GM12874 (cell line): ENCODE data around the gene GGT6.

Experiments
- TF ChIP-seq, protein P1 (sequence below): IDR thresholded peaks from 2 replicates; pipeline ENCODE4 v1.5.1; 2011; ENCODE audit warnings: low read depth, mild to moderate bottlenecking, control low read depth, low read length, moderate library complexity; ENCODE audit not compliant: insufficient read depth

GGT6 gene

DNA sequence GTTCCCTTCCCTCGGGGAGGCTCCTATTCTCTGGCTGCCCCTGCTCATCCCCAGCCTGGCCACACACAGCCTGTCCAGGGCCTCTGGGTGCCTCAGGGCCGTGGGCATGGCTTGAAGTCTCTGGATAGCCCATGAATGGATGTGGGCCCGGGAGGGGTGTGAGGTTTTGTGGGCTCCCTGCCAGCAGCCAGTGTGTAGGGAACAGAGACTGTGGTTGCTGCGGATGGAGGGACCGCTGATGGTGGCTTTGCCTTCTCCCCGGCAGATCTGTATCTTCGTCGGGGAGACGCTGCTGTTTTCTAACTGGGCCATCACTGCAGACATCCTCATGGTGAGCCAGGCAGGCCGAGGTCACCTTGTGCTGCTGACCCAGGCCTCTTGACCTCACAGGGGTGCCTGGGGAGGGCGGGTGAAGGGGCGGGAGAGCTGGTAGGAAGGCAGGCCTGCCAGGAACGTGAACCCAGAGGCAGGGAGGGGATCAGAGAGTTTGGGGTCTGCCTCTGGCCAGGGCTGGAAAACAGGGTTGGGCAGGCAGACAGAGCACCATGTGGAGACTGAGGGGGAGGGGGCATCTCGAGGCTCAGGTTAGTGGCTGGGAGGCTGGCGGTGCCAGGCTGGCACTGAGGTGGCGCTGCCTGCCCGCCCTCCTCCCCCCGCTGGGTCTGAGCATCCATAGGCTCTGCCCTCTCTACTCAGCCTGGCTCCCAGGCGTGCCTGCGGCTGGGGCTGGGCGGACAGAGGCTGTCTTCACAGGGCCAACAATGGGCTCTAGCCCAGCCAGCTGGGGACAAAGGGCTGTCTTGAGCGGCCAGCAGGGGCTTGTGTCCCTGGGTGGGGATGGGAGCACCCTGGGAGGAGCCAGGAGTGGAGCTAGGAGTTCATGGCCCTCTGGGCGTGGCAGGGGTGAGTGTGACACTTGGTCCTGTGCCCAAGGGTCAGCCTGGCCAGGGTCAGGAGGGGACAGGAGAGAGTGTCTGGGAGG, 26.6 kb downstream of the GGT6 start:
- TF ChIP-seq, protein P1, sequence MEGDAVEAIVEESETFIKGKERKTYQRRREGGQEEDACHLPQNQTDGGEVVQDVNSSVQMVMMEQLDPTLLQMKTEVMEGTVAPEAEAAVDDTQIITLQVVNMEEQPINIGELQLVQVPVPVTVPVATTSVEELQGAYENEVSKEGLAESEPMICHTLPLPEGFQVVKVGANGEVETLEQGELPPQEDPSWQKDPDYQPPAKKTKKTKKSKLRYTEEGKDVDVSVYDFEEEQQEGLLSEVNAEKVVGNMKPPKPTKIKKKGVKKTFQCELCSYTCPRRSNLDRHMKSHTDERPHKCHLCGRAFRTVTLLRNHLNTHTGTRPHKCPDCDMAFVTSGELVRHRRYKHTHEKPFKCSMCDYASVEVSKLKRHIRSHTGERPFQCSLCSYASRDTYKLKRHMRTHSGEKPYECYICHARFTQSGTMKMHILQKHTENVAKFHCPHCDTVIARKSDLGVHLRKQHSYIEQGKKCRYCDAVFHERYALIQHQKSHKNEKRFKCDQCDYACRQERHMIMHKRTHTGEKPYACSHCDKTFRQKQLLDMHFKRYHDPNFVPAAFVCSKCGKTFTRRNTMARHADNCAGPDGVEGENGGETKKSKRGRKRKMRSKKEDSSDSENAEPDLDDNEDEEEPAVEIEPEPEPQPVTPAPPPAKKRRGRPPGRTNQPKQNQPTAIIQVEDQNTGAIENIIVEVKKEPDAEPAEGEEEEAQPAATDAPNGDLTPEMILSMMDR, result no peak

DNA sequence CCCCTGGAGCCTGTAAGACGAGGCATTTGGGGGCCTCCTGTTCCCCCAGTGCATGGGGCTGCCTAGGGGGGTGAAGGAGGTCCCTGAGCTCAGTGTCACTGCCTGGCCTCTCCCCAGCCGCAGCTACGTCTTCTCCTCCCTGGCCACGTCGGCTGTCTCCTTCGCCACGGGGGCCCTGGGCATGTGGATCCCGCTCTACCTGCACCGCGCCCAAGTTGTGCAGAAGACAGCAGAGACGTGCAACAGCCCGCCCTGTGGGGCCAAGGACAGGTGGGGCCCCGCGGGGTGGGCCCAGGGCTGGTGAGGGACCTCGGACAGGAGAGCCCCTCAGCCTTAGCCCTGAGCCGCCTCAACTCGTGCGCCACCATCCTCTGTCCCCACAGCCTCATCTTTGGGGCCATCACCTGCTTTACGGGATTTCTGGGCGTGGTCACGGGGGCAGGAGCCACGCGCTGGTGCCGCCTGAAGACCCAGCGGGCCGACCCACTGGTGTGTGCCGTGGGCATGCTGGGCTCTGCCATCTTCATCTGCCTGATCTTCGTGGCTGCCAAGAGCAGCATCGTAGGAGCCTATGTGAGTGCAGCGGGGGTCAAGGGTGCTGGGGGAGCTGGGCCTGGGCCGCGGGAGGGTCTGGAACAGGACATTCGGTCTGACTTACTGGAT, 27.4 kb downstream of the GGT6 start:
- TF ChIP-seq, protein P1, result no peak

DNA sequence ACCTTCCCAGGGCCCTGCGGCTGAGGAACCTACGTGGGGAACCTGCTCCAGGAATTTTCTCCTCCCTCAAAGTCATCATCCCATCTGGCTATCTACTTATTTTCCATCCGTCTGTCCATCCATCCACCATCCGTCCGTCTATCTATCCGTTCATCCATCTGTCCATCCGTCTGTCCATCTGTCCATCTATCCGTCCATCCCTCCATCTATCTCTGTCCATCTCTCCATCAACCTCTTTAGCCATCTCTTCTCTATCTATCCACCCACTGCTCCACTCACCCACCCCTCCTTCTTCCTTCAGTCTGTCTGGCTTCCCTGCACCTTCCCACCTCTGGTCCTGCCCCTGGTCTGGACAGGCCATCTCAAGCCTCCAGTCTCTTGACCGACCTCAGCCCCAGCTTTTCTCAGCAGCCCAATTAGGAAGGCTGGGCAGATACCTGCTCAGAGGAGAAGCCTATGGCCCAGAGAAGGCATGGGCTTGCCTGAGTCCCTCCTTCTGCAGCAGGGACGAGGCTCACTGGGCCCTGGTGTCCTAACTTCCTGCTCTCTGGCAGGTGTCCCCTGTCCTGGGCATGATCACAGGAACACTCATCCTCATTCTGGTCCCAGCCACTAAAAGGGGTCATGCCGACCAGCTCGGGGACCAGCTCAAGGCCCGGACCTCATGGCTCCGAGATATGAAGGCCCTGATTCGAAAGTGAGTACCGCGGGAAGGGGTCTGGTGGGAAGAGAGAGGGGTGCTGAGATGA, 28.2 kb downstream of the GGT6 start:
- TF ChIP-seq, protein P1, result no peak

DNA sequence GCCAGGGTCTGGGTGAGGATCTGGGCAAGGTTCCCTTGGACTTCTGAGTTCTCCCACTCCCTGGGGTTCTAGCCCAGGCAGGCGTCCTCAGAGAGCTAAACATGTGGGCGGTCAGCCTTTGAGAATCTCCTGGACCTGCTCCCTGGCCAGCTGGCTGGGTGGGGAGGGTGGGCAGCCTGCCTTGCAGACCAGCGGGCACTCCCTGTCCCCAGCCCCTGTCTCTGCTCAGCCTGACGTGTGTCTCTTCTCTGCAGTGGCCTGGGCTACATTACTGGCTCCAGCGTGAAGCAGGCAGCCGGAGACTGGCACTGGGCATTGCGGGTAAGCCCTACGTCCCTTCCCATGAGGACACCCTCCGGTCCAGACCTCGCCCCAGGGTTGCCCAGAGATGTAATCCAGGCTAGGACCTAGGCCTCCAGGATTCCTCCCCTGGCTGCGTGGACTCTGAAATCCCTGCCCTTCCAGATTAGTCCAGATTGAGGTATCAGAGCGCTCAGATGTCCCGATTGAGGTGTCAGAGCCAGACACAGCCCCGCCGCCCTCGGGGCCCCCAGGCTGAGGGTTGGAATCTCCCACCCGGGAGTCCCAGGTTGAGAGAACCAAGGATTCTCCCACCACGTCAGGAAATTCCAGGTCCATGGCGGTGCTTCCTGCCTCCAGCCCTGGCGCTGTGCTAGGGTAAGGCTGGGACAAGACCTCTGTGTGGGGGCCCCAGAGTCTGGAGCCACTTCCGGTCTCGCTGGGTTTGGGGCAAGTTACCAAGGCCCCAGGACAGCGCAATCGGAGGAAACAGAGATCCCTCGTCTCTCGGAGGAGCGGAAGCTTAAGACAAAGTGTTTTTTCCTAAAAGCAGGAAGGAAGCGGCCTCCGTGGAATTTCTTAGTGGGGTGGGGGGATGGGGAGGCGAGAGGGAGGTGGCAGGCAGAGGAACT, 29.3 kb downstream of the GGT6 start:
- TF ChIP-seq, protein P1, result no peak

DNA sequence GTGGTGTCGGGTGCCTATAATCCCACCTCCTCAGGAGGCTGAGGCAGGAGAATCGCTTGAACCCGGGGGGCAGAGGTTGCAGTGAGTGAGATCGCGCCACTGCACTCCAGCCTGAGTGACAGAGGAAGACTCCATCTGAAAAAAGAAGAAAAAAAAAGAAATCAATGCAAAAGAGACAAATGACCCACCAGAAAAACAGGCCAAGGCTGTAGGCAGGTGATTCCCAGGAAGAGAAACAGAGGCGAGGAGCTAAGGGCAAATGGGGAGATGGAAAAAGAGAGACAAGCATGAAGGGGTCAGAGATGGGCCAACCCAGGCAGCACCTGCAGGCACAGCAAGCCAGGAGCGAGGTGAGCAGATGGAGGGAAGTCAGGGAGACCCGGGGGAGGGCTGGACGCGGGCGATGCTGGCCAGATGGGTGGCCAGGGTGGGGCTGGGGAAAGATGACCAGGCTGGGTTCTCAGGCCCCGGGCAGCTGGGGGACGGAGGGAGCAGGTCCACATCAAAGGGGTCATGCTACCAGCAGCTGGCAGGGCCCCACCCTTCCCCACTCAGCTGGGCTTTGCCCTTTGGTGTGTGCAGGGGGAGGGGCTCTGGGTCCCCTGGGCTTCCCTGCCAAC, 30.7 kb downstream of the GGT6 start:
- TF ChIP-seq, protein P1, result no peak

DNA sequence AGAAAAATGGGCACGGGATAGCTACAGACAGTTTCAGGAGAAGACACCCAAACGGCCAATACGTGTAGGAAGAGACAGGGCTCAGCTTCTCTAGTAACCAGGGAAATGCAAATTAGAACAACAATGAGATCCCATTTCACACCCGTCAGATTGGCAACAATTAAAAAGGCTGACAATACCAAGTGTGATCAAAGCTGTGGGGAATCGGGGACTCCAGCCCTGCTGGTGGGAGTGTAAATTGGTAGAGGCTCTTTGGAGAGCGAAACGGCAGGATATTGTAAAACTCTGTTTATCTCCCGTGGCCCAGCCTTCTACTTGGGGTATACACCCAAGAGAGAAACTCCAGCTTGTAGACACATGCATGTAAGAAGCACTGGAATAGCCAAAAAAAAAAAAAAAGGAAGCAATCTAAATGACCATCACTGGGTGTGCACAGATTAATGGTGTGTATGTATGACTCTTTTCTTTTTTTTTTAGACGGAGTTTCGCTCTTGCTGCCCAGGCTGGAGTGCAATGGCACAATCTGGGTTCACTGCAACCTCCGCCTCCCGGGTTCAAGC, 32.7 kb downstream of the GGT6 start:
- TF ChIP-seq, protein P1, result no peak
